SU-DHL-6 (cell line): Measurements from ENCODE around the gene SLC35F4.

Experiments
- EZH2phosphoT487 ChIP-seq: fragments of 200-600 bp; sonication (generic), shearing (Covaris generic); conservative IDR thresholded peaks from 2 replicates; pipeline ENCODE4 v1.6.1; 2018; ENCODE audit warnings: mild to moderate bottlenecking, antibody characterized with exemption, low read length, moderate library complexity, mixed read lengths
- TF ChIP-seq, protein P1 (sequence below): fragments of 200-600 bp; sonication (generic); IDR thresholded peaks from one replicate; pipeline ENCODE4 v1.5.1; 2017; ENCODE audit warnings: antibody characterized with exemption, mild to moderate bottlenecking, low read length, moderate library complexity; ENCODE audit not compliant: insufficient read depth, poor library complexity, severe bottlenecking

DNA sequence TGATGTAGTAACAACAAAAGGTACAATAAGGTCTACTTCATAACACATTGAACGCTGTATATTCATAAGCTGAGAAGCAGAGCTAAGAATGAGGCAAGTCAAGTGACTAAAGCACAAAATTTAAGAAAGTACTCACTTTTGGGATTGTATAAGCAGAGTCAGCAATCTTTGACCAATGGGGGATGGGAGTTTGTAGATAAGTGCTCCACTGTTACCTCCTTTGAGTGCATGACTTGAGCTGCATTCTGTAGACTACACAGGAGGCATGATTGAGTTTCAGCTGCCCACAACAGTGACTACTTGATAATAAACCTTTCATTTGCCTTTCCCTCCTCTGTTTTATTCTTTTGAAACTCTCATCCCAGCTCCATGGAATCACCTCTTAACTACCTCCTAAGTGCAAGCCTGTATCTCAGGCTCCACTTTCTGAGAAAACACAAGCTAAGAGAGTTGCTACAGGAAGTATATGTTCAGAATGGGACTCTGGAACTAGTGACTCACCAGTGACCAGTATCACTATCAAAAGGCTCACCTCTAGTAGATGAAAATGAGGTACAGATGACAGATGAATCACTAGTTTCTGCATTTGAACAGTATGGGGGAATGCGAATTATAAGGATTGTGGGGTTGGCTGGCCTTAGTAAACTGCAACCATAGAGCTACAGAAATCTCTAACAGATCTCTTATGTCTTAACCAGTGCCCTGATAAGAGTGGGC is 49.2 kb downstream of the SLC35F4 start:
- TF ChIP-seq, protein P1, sequence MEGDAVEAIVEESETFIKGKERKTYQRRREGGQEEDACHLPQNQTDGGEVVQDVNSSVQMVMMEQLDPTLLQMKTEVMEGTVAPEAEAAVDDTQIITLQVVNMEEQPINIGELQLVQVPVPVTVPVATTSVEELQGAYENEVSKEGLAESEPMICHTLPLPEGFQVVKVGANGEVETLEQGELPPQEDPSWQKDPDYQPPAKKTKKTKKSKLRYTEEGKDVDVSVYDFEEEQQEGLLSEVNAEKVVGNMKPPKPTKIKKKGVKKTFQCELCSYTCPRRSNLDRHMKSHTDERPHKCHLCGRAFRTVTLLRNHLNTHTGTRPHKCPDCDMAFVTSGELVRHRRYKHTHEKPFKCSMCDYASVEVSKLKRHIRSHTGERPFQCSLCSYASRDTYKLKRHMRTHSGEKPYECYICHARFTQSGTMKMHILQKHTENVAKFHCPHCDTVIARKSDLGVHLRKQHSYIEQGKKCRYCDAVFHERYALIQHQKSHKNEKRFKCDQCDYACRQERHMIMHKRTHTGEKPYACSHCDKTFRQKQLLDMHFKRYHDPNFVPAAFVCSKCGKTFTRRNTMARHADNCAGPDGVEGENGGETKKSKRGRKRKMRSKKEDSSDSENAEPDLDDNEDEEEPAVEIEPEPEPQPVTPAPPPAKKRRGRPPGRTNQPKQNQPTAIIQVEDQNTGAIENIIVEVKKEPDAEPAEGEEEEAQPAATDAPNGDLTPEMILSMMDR = no peak
- no peak for TF ChIP-seq EZH2phosphoT487
